GM23338 (cell line): ENCODE results near the gene HOXA11. TPM values are rescaled to one million over a fixed set of nuclear protein-coding genes. Genes with fewer than 3 reads are reported as not detected.

Experiments
- ATAC-seq: fragments of 200-7000 bp; cut with Tn5 transposase; 3 replicates; pipeline ENCODE4 v1.9.1; 2020
- DNase-seq: peaks from one replicate; pipeline ENCODE4 v3.0.0-alpha.2; 2015; ENCODE audit warnings: low spot score
- H2AFZ ChIP-seq: fragments of 200-600 bp; sonication (generic); 2 replicates; pipeline ENCODE4 v1.8.0; 2016; ENCODE audit warnings: antibody characterized with exemption, mild to moderate bottlenecking, moderate library complexity
- H3F3A ChIP-seq: fragments of 200-600 bp; sonication (generic); replicated peaks from 2 replicates; pipeline ENCODE4 v1.8.0; 2017; ENCODE audit warnings: antibody characterized with exemption, mixed run types, low read depth
- H3K27ac ChIP-seq: fragments of 200-600 bp; sonication (generic); 2 replicates; pipeline ENCODE4 v1.6.1; 2016; ENCODE audit warnings: low read depth
- H3K27me3 ChIP-seq: fragments of 200-600 bp; sonication (generic); 2 replicates; pipeline ENCODE4 v1.8.0; 2016; ENCODE audit warnings: mild to moderate bottlenecking, mixed run types, moderate library complexity; ENCODE audit not compliant: insufficient read depth
- H3K36me3 ChIP-seq: fragments of 200-600 bp; sonication (generic); 2 replicates; pipeline ENCODE4 v1.8.0; 2016; ENCODE audit warnings: mild to moderate bottlenecking; ENCODE audit not compliant: insufficient read depth
- H3K4me1 ChIP-seq: fragments of 200-600 bp; sonication (generic); 2 replicates; pipeline ENCODE4 v1.8.0; 2016; ENCODE audit warnings: mild to moderate bottlenecking, moderate library complexity; ENCODE audit not compliant: insufficient read depth
- H3K4me2 ChIP-seq: fragments of 200-600 bp; sonication (generic); 2 replicates; pipeline ENCODE4 v1.7.1; 2017; ENCODE audit warnings: mixed run types
- H3K4me3 ChIP-seq: fragments of 200-600 bp; sonication (generic); 2 replicates; pipeline ENCODE4 v1.6.1; 2016; ENCODE audit warnings: mixed run types
- H3K79me2 ChIP-seq: fragments of 200-600 bp; sonication (generic); replicated peaks from 2 replicates; pipeline ENCODE4 v1.8.0; 2017; ENCODE audit warnings: mild to moderate bottlenecking; ENCODE audit not compliant: insufficient read depth
- H3K9me2 ChIP-seq: fragments of 200-600 bp; sonication (generic); 2 replicates; pipeline ENCODE4 v1.8.0; 2017; ENCODE audit not compliant: insufficient read depth
- H4K20me1 ChIP-seq: fragments of 200-600 bp; sonication (generic); replicated peaks from 2 replicates; pipeline ENCODE4 v1.8.0; 2017; ENCODE audit warnings: mild to moderate bottlenecking; ENCODE audit not compliant: insufficient read depth
- H3K27ac Mint-ChIP-seq: 2 replicates; pipeline ENCODE4 v1.8.0; 2020; ENCODE audit warnings: inconsistent platforms, mild to moderate bottlenecking, moderate library complexity, mixed read lengths
- H3K27me3 Mint-ChIP-seq: 3 replicates; pipeline ENCODE4 v1.8.0; 2022; ENCODE audit warnings: low read depth, mild to moderate bottlenecking, moderate library complexity, mixed read lengths, inconsistent platforms; ENCODE audit not compliant: insufficient read depth, poor library complexity
- H3K36me3 Mint-ChIP-seq: 3 replicates; pipeline ENCODE4 v1.8.0; 2021; ENCODE audit warnings: low read depth, mild to moderate bottlenecking, inconsistent platforms, moderate library complexity, mixed read lengths
- H3K4me1 Mint-ChIP-seq: 3 replicates; pipeline ENCODE4 v1.8.0; 2020; ENCODE audit warnings: mild to moderate bottlenecking, inconsistent platforms, mixed read lengths
- H3K4me3 Mint-ChIP-seq: 3 replicates; pipeline ENCODE4 v1.8.0; 2021; ENCODE audit warnings: moderate library complexity, mild to moderate bottlenecking, inconsistent platforms, mixed read lengths
- H3K9me3 Mint-ChIP-seq: 3 replicates; pipeline ENCODE4 v1.8.0; 2020; ENCODE audit warnings: moderate library complexity, mild to moderate bottlenecking, inconsistent platforms, mixed read lengths
- EZH2 ChIP-seq: fragments of 200-600 bp; sonication (generic); IDR thresholded peaks from one replicate; pipeline ENCODE4 v1.8.0; 2017; ENCODE audit warnings: antibody characterized with exemption, mild to moderate bottlenecking, low read depth; ENCODE audit not compliant: unreplicated experiment
- EZH2phosphoT487 ChIP-seq: fragments of 200-600 bp; sonication (generic); IDR thresholded peaks from one replicate; pipeline ENCODE4 v1.8.1; 2018; ENCODE audit warnings: antibody characterized with exemption; ENCODE audit not compliant: unreplicated experiment
- NANOG ChIP-seq: IDR thresholded peaks from 2 replicates; pipeline ENCODE4 v1.6.1; 2016; ENCODE audit warnings: antibody characterized with exemption, borderline replicate concordance
- POLR2AphosphoS5 ChIP-seq: IDR thresholded peaks from 2 replicates; pipeline ENCODE4 v1.6.1; 2016; ENCODE audit warnings: antibody characterized with exemption, low read depth
- ZNF114 ChIP-seq: fragments of 250-450 bp; sonication (Bioruptor Pico); IDR thresholded peaks from 2 replicates; pipeline ENCODE4 v1.5.0; 2020; ENCODE audit warnings: mild to moderate bottlenecking, moderate library complexity
- polyA plus RNA-seq: library from polyadenylated mRNA; unstranded; fragments of >200 nt; fragmentation: Nextera tagmentation; extraction: Ambion mirVana; gene quantifications from 2 replicates; pipeline ENCODE4 v1.2.1, GENCODE V29; 2016
- total RNA-seq: library from RNA; depleted of rRNA; stranded (reverse); fragments of >200 nt; shearing (Covaris generic); gene quantifications from 2 replicates; pipeline ENCODE4 v1.2.3, GENCODE V29; 2014

HOXA11 gene
- total and polyA plus RNA-seq, 2 experiments from 2014 or later = not detected

GRCh38 chr7:27191161-27191731 lies 6.2 kb upstream of the HOXA11 start:
- Mint-ChIP-seq H3K27ac (no peak overlapping the region), H3K27me3 (peaks cover 95% of the 10 kb centered on the region), H3K36me3 (no peaks in the 10 kb centered on the region), H3K9me3 (no peaks in the 10 kb centered on the region; the same call in 2 of the 3 replicates), H3K4me1 (peaks cover 27% of the 10 kb centered on the region), H3K4me3 (no peak overlapping the region; the same call in 2 of the 3 replicates)
- no peak overlapping the region for H3K4me3 ChIP-seq
- TF ChIP-seq POLR2AphosphoS5 (no peak), EZH2 (peak; percentile 95)
- ATAC-seq = peak; percentile 5
- no peak overlapping the region for H3K4me2 ChIP-seq
- H3K27ac ChIP-seq = no peak overlapping the region
- H3K9me2 ChIP-seq = no peaks in the 10 kb centered on the region
- no peak for DNase-seq
- H3K36me3 ChIP-seq = no peaks in the 10 kb centered on the region
- peaks cover 36% of the 10 kb centered on the region for H4K20me1 ChIP-seq
- no peak overlapping the region for H2AFZ ChIP-seq
- H3K79me2 ChIP-seq = no peaks in the 10 kb centered on the region
- H3F3A ChIP-seq = peaks cover 47% of the 10 kb centered on the region
- peaks cover 100% of the 10 kb centered on the region for H3K27me3 ChIP-seq
- peaks cover 53% of the 10 kb centered on the region for H3K4me1 ChIP-seq

- Mint-ChIP-seq H3K36me3 (no peaks in the 10 kb centered on the region), H3K4me3 (no peak overlapping the region; the same call in 2 of the 3 replicates), H3K9me3 (no peaks in the 10 kb centered on the region; the same call in 1 of the 3 replicates), H3K4me1 (peaks cover 35% of the 10 kb centered on the region), H3K27me3 (peaks cover 99% of the 10 kb centered on the region), H3K27ac (no peak overlapping the region)
- H4K20me1 ChIP-seq = peaks cover 41% of the 10 kb centered on the region
- H3K4me3 ChIP-seq = no peak overlapping the region
- ATAC-seq (no peak), DNase-seq (no peak)
- H3K4me2 ChIP-seq = no peak overlapping the region
- peaks cover 64% of the 10 kb centered on the region for H3K4me1 ChIP-seq
- H3F3A ChIP-seq = peaks cover 56% of the 10 kb centered on the region
- TF ChIP-seq EZH2 (peak; percentile 6), ZNF114 (no peak)
- no peaks in the 10 kb centered on the region for H3K9me2 ChIP-seq
- no peak overlapping the region for H3K27ac ChIP-seq
- H2AFZ ChIP-seq = no peak overlapping the region
- no peaks in the 10 kb centered on the region for H3K79me2 ChIP-seq
- H3K27me3 ChIP-seq = peaks cover 100% of the 10 kb centered on the region
- H3K36me3 ChIP-seq = no peaks in the 10 kb centered on the region
Measured at GRCh38 chr7:27189997-27190748, 5.1 kb upstream of the HOXA11 start.

DNA sequence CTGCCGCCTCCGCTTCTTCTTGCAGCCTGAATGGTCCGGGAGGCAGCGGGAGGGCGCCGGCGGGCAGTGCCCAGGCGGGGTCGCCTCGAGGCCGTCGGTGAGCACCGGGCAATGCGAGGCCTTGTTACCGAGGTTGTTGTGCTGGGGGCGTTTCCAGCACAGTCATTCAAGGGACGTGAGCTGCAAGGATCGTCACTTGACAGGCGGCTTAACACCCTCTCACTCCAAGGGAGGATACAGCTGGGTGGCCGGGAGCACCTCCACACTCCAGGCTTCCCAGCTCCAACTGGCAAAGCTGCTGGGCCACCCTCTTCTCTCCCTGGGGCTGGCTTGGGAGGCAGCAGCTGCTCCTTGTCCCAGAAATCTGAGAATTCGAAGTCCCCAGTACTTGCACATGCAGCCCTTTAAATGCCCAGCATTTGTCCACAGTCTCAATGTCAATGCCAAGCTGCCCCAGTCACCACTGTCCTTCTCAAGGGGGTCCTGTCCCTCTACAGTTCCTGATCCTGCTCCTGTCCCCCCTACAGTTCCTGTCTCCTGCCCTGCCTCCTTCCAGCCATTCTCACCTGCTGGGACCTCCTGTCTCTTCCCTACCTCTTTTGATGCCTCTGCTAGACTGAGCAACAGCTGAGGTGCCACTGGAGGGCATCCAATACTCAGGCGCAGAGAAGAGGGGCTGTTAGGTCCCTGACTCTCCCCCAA lies 4.4 kb upstream of the HOXA11 start:
- DNase-seq = peak; percentile 47
- Mint-ChIP-seq H3K27ac (no peak overlapping the region), H3K9me3 (no peaks in the 10 kb centered on the region; the same call in 1 of the 3 replicates), H3K27me3 (peaks cover 99% of the 10 kb centered on the region), H3K4me1 (peaks cover 41% of the 10 kb centered on the region), H3K4me3 (no peak overlapping the region; the same call in 2 of the 3 replicates), H3K36me3 (no peaks in the 10 kb centered on the region)
- no peaks in the 10 kb centered on the region for H3K36me3 ChIP-seq
- TF ChIP-seq EZH2 (peak; percentile 75), EZH2phosphoT487 (peak; percentile 60), NANOG (no peak)
- H3K27me3 ChIP-seq = peaks cover 100% of the 10 kb centered on the region
- H3K27ac ChIP-seq = no peak overlapping the region
- H3K79me2 ChIP-seq = no peaks in the 10 kb centered on the region
- peaks cover 70% of the 10 kb centered on the region for H3K4me1 ChIP-seq
- H3K4me3 ChIP-seq = peak overlapping the region; percentile 48
- no peak overlapping the region for H2AFZ ChIP-seq
- H3K9me2 ChIP-seq = no peaks in the 10 kb centered on the region
- peak overlapping the region; percentile 77 for H3K4me2 ChIP-seq
- H4K20me1 ChIP-seq = peaks cover 41% of the 10 kb centered on the region
- peaks cover 56% of the 10 kb centered on the region for H3F3A ChIP-seq
- no peak; the same call in 2 of the 3 replicates for ATAC-seq
